H7 (cell line): ENCODE results near the gene DNAJB6. TPM values are rescaled to one million over a fixed set of nuclear protein-coding genes. Genes with fewer than 3 reads are reported as not detected.
A peak's percentile ranks its signal among the peaks of the same experiment; 100 is the strongest.

Source experiments
- DNase-seq: peaks from one replicate; pipeline ENCODE4 v3.0.0; 2012
- H3K27me3 ChIP-seq: 2 replicates; pipeline ENCODE4 v1.6.0; 2011; ENCODE audit warnings: mild to moderate bottlenecking, low read length; ENCODE audit not compliant: control insufficient read depth, insufficient read depth
- H3K36me3 ChIP-seq: replicated peaks from 2 replicates; pipeline ENCODE4 v1.5.1; 2011; ENCODE audit warnings: low read length; ENCODE audit not compliant: control insufficient read depth, insufficient read depth
- H3K4me3 ChIP-seq: 2 replicates; pipeline ENCODE4 v1.5.1; 2011; ENCODE audit warnings: low read depth, mild to moderate bottlenecking, control low read depth, low read length, moderate library complexity; ENCODE audit not compliant: insufficient read depth
- total RNA-seq: library from RNA; depleted of rRNA; stranded (reverse); fragments of >200 nt; shearing (Covaris generic); gene quantifications from 2 replicates; pipeline ENCODE4 v1.2.3, GENCODE V29; 2014

The DNAJB6 gene
- total RNA-seq, 1 experiment from 2014 or later: 206 TPM

DNA sequence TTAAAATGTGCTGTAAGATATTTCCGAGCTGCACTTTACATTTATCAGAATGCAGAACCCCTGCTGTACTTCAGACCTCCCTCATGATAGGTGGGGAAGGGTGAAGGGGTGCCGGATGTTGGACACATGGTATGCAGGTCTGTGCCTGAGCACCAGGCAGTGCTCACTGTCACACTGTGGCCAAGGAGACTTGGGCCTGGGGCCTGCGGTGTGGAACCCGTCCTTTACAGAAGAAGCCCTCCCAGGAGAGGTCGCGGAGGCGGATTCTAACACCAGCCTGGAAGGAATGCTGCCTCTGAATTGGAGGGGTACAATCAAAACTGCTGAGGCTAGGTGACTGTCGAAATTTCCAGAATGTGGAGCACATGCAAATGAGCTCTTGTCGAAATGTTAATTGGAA is 34.5 kb downstream of the DNAJB6 start:
- H3K4me3 ChIP-seq: no peak overlapping the region
- DNase-seq: no peak
- peaks cover 61% of the 10 kb centered on the region for H3K36me3 ChIP-seq
- no peaks in the 10 kb centered on the region for H3K27me3 ChIP-seq

DNA sequence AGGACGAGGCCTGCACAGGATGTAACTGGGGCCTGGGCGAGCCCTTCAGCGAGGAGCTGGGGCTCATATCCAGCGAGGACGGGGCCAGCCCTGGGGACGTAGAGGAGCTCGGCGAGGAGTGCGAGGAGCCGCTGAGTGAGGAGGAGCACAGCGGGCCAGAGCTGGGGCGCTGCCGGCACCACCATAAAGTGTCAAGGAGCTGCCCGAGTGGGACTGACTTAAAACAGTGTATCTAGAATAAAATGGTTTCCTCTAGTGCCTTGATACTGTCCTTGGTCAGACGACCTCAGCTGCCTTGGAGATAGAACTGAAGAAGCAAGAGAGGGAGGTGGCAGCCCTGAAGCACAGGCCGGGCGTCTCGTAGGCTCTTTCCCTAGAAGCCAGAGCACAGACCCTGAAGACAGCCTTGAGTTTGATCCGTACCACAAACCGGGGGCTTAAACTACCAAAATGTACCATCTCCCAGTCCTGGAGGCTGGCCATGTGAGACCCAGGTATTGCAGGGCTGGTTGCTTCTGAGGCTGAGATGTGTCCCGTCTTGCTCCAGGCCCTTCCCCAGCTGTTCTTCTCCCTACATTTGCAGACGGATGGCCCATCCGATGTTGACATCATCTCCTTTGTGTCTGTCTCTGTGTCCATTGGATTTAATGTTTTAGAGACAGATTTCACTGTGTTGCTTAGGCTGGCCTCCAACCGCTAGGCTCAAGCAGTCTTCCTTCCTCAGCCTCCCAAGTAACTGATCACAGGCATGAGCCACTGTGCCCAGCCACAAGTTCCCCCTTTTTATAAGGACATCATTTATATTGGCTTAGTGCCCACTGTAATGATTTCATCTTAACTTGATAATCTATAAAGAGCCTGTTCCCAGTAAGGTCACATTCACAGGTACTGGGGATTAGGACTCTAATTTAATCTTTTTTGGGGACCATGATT is 35.8 kb downstream of the DNAJB6 start:
- DNase-seq: no peak
- H3K27me3 ChIP-seq: no peaks in the 10 kb centered on the region
- no peak overlapping the region for H3K4me3 ChIP-seq
- H3K36me3 ChIP-seq: peaks cover 51% of the 10 kb centered on the region

DNA sequence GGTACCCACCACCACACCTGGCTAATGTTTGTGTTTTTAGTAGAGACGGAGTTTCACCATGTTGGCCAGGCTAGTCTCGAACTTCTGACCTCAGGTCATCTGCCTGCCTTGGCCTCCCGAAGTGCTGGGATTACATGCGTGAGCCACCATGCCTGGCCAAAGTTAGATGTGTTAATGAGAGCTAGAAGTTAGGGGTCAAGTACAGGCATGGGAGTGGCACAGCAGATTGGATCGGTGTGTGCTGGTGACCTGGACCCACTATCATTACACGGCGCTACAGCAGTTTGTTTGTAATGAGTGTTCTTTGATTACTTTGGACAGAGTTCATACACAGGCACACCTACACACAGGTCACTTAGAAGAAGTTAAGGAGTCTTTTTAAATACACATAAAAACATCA is 36.7 kb downstream of the DNAJB6 start:
- no peak for DNase-seq
- Histone ChIP-seq H3K4me3 (no peak overlapping the region), H3K36me3 (peaks cover 47% of the 10 kb centered on the region), H3K27me3 (no peaks in the 10 kb centered on the region)

DNA sequence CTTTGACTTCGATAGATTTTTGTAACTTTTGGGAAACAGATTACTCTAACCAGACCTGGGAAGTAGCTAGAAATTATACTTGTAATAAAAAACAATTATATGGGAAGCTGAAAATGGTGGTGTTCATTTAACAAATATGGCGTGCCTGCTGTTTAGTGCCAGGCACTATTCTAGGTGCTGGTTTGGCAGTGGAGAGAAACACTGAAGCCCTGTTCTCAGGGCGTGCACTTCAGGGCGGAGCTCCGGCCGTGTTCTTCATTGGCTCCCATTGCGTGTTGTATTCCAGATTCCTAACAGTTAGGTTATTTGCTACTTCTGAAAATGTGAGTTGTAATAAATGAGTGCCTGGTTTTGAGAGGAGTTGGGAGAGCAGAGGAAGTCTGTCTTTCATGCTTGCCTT is 38.6 kb downstream of the DNAJB6 start:
- Histone ChIP-seq H3K4me3 (no peak overlapping the region), H3K27me3 (no peaks in the 10 kb centered on the region), H3K36me3 (peaks cover 42% of the 10 kb centered on the region)
- no peak for DNase-seq

DNA sequence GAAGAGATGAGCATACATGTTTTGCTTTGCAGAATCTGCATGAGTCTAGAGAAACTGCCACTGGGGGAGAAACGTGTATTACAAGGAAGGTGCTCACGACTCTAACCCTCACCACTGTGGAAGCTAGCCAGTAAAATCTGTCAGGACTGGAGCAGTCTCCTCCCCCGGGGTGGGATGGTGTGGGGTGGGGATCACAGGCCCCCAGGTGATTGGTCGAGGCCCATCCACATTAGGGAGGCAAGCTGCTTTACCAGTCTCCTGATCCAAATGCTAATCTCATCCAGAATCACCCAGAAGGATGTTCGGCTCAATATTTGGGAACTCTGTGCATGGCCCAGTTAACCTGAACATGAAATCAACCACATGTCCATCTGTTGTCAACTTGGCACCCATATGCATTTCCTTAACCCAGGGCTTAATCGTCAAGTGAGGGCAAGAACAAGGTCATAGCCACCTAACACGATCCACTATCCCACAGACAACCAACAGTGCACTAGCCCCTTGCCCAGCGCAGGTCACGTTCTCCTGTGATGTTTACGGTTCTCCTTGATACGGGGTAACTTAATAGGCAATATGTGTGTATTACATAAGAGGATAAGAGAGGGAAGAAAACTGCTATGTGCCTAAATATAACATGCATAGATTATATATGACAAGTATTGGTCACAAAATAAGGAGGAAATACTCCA is 40.8 kb downstream of the DNAJB6 start:
- peaks cover 27% of the 10 kb centered on the region for H3K36me3 ChIP-seq
- DNase-seq: no peak
- no peaks in the 10 kb centered on the region for H3K27me3 ChIP-seq
- no peak overlapping the region for H3K4me3 ChIP-seq

DNA sequence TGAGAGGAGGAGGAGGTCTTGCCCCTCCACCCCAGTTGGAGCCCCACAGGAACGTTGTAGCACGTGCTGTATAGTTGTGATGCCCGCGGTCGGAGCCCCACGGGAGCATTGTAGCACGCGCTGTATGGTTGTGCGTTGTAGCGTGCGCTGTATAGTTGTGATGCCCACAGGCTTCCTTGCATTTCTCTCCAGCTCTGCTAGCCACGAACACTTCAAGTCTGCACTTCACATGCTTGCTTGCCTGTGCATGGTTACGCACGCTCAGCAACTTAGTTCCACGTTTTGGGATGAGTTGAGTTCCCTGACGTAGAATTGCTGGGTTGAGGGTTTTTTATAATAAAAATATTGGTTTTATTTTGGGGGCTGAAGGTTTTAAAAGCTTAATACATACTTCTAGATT is 41.6 kb downstream of the DNAJB6 start:
- peaks cover 30% of the 10 kb centered on the region for H3K36me3 ChIP-seq
- no peak overlapping the region for H3K4me3 ChIP-seq
- DNase-seq: no peak
- H3K27me3 ChIP-seq: no peaks in the 10 kb centered on the region

DNA sequence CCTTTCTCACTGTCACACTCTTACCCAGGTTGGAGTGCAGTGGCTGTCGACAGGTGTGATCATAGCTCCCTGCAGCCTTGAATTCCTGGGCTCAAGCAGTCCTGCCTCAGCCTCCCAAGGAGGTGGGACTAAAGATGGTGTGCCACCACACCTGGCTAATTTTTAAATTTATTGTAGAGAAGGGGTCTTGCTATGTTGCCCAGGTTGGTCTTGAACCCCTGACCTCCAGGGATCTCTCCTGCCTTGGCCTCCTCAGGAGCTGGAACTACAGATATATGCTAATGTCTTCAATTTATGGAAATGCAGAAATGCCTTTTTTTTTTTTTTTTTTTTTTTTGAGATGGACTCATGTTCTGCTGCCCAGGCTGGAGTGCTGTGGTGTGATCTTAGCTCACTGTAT is 42.7 kb downstream of the DNAJB6 start:
- no peaks in the 10 kb centered on the region for H3K27me3 ChIP-seq
- H3K4me3 ChIP-seq: no peak overlapping the region
- peaks cover 33% of the 10 kb centered on the region for H3K36me3 ChIP-seq
- DNase-seq: no peak

DNA sequence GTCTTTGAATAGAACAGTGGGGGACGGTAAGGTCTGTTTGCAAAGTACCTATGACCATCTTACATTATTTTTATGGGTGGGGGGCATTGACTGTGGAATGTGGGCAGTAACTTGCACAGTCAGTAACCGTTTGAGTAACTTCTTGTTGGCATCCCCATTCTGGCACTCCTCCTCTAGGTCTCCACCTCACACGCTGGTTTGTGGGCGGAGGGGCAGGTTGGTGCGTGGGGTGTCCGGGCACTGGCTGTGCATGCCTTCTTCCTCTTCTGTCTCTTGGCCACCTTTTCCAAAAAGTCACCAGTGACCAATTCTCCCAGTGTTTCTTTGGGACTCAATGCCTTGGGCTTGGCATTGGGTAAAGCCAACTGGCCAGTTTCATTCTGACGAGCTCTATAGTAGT is 43.6 kb downstream of the DNAJB6 start:
- no peaks in the 10 kb centered on the region for H3K27me3 ChIP-seq
- no peak for DNase-seq
- H3K4me3 ChIP-seq: no peak overlapping the region
- H3K36me3 ChIP-seq: peaks cover 35% of the 10 kb centered on the region

DNA sequence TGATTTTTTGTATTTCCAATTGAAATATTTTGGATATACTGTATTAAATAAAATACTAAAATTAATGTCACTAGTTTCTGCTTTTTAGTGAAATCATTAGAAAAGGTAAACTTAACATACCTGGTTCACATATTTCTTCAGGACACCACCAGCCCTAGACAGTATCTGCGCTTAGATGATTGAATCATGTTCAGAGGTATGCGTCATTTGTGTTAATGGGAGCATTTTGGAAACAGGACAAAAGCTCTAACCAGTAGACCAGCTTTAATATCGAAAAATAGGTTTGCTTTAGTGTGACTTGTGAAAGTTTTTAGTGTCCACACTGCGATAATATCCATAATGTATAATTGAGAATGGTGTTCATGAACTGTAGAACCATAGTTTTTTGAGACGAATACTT is 47.1 kb downstream of the DNAJB6 start:
- DNase-seq: no peak
- Histone ChIP-seq H3K36me3 (peaks cover 32% of the 10 kb centered on the region), H3K27me3 (no peaks in the 10 kb centered on the region), H3K4me3 (no peak overlapping the region)

DNA sequence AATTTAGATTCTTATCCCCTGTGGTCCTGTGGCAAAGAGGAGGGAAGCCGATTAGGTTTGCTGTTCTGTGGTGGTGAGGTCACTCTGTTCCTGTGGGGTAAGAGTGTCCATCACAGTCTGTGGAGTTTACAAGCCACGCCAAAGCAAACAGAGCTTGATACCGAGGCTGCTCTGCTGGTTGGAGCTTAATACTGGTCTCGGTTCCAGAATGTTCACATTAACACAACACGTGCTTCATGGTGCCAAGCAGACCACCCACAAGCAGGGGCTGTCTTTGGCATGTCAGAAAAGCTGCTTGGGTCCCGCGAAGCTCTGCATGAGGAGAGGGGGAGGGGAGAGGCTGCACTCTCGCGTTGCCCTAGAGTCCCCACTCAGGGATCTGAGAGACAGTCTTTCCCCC is 47.5 kb downstream of the DNAJB6 start:
- peaks cover 33% of the 10 kb centered on the region for H3K36me3 ChIP-seq
- DNase-seq: no peak
- H3K27me3 ChIP-seq: no peaks in the 10 kb centered on the region
- H3K4me3 ChIP-seq: no peak overlapping the region

DNA sequence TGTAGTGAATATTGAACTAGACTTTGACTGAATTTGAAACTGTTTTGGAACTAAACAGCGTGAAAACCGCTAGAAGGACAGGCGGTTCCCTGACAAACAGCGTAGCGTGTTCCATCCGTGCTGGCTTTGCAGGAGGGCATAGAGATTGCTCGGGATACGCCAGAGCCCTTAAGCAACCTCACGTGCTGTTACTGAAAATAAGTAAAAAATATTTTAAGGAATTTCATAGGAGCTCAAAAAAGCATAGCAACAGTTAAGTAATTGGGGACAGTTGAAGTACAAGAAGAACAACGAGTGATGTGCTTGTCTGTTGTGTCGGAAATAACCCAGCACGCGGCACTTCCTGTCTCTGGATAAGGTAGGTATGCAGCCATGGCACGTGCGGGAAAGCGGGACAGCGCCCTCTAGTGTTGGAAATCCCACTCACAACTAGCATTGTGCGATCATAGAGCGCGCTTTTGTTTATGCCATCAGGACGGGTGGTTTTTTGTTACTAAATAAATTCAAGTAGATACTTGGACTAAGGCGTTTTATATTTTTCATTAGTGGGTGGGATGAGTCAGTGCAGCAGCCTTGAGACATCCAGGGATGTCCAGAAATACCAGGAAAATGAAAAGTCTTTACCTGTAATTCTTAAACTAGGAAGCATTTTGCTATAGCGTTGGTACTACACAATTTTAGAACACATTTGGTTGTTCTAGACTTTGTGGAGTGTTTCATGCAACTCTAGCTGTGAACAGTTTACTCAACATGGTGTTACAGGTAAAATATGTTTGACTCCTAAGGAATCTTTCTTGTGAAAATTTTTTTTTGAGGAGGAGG is 50.4 kb downstream of the DNAJB6 start:
- no peaks in the 10 kb centered on the region for H3K27me3 ChIP-seq
- peaks cover 45% of the 10 kb centered on the region for H3K36me3 ChIP-seq
- DNase-seq: peak; percentile 85
- H3K4me3 ChIP-seq: no peak overlapping the region

DNA sequence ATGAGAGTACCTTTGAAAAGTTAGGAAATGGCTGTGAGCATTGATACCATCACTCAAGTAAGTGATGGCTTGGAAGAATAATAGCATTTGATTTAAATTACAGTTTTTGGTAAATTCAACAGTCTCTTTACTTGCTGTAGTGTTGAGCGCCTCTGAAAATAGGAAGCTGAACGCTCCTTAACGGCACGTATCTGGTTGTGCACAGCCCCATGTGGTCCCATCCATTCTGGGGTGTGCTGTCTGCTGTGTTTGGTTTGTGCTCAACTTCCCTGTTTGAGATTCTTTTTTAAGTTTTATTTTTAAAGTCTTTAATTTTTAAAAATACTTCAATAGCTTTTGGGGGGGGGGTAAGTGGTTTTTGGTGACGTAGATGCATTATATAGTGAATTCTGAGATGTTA is 51.5 kb downstream of the DNAJB6 start:
- DNase-seq: no peak
- no peaks in the 10 kb centered on the region for H3K27me3 ChIP-seq
- peaks cover 39% of the 10 kb centered on the region for H3K36me3 ChIP-seq
- H3K4me3 ChIP-seq: no peak overlapping the region

DNA sequence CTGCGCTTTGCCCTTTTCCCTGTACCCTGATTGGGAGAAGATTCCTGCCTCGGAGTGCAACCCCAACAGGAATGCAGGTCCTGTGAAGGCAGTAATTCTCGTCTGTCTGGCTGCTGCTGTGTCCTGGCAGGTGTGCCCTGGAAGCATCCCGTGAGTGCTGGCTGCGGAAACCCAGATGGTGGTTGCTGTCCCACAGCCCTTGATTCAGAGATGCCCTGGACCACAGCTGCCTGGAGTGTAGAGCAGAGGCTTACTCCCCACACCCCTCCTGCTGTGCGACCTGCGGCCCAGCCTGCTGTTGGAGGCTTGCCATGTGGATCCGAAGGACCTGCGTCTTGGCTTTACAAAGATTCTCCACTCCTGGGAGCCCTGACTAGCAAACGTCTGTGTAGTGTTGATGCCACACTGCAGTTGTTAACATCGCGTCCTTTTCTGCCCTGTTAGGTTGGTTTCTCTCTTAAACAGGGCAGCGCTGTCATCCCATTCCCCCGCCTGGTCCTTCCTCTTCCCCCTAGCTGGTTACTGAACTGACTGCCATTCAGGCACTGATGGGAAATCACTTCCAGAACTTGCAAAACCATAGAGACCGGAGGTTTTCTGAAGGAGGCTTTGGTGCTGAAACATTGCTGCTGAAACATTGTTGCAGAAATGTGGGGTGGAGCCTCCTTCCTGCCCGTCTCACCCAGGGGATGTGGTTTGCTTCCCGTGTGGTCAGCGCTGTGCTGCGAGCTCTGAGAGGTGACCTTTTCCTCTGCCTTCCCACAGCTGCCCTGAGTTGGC is 53.3 kb downstream of the DNAJB6 start:
- Histone ChIP-seq H3K4me3 (no peak overlapping the region), H3K27me3 (no peaks in the 10 kb centered on the region), H3K36me3 (peaks cover 27% of the 10 kb centered on the region)
- DNase-seq: no peak
